ENCODE results near the gene C20orf144.
A peak's percentile ranks its signal among the peaks of the same experiment; 100 is the strongest.
"Not testable (repeated sequence)": the region's sequence is repeated elsewhere in the genome, so short reads cannot be mapped to it uniquely, and the experiment has no call there.

The C20orf144 gene

GRCh38 chr20:33693741-33694638 lies 31.9 kb downstream of the C20orf144 start:
- no peak for DNase-seq (ENCODE audit: low spot score)

GRCh38 chr20:33694639-33695012 lies 32.5 kb downstream of the C20orf144 start:
- DNase-seq (ENCODE audit: low spot score): no peak

- DNase-seq (ENCODE audit: low spot score): no peak
Observed at GRCh38 chr20:33696448-33696847, 34.3 kb downstream of the C20orf144 start.

DNA sequence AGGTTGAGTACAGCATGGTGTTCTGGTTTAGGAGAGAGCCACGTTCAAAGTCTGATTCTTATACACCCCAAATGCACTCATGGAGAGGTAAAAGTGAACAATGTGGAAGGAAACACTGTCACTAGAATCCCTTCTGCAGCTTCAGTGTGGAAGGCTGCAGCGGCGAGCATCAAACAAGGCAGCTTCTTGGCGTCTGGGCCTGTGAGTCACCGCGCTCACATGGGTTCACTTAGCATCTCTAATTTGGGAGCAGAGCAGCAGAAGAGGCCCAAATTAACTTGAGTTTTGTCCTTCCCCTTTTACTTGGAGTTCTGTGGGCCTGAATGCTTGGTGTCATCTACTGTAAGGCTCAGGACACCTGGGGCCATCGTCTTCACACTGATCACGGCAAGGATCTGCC lies 35.0 kb downstream of the C20orf144 start:
- DNase-seq (ENCODE audit: low spot score): peak; percentile 85

- DNase-seq (ENCODE audit: low spot score): not testable (repeated sequence)
Observed at GRCh38 chr20:33698966-33699365, 36.8 kb downstream of the C20orf144 start.

DNA sequence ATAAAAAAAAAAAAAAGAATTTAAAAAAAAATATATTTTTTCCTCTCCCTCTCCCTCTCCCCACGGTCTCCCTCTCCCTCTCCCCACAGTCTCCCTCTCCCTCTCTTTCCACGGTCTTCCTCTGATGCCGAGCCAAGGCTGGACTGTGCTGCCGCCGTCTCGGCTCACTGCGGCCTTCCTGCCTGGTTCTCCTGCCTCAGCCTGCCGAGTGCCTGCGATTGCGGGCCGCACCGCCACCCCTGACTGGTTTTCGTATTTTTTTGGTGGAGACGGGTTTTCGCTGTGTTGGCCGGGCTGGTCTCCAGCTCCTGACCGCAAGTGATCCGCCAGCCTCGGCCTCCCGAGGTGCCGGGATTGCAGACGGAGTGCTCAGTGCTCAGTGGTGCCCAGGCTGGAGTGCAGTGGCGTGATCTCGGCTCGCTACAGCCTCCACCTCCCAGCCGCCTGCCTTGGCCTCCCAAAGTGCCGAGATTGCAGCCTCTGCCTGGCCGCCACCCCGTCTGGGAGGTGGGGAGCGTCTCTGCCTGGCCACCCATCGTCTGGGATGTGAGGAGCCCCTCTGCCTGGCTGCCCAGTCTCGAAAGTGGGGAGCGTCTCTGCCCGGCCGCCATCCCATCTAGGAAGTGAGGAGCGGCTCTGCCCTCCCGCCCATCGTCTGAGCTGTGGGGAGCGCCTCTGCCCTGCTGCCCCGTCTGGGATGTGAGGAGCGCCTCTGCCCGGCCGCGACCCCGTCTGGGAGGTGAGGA lies 38.7 kb downstream of the C20orf144 start:
- DNase-seq (ENCODE audit: low spot score): not testable (repeated sequence)

GRCh38 chr20:33701629-33702450 lies 39.7 kb downstream of the C20orf144 start:
- no peak for DNase-seq (ENCODE audit: low spot score)

- DNase-seq (ENCODE audit: low spot score): no peak
Observed at GRCh38 chr20:33702861-33703260, 40.7 kb downstream of the C20orf144 start.

DNA sequence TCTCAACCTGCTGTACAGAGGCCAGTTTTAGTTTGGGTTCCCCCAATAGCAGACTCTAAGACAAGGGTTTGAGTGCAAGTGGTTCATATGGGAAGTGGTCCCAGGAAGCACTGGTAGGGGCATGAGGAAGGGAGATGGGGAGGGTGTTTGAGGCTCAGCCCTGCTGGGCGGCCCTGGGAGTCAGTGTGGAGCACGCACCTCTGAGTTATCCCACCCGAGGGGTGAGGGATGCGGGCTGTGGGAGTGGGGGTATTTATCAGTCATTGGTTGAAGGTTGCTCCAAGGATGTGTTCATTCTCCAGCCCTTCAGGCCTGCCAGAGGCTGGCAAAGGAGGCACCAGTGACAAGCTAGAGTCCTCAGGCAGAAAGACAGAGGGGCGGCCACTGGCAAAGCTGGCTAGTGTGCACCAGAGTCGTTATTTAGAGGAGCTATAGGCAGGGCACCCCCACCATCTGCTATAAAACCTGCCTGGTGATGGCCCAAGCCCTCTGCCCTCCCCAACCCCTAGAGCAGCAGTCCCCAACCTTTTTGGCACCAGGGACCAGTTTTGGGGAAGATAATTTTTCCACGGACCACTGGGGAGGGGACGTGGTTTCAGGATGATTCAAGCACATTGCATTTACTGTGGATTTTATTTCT lies 41.5 kb downstream of the C20orf144 start:
- no peak for DNase-seq (ENCODE audit: low spot score)

GRCh38 chr20:33704197-33704924 lies 42.2 kb downstream of the C20orf144 start:
- DNase-seq (ENCODE audit: low spot score): no peak

GRCh38 chr20:33707668-33708067 lies 45.5 kb downstream of the C20orf144 start:
- no peak for DNase-seq (ENCODE audit: low spot score)

DNA sequence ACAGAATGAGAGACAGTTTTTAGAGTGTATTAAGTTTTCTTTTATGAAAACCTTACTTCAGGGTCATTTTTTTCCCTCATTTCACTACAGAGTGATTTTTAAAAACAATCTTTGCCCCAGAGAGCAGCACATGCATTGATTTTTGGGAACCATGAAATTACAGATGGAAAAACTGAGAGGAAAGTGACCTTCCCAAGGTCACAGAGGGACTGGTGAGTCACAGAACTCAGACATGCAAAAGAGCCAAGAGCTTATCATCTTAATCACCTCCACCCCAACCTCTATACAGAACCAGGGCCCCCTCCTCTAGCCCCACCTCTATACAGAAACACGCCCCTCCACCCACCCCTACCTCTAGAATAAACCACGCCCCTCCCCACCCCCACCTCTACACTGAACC lies 47.3 kb downstream of the C20orf144 start:
- no peak for DNase-seq (ENCODE audit: low spot score)

GRCh38 chr20:33709905-33710541 lies 47.9 kb downstream of the C20orf144 start:
- DNase-seq (ENCODE audit: low spot score): no peak

GRCh38 chr20:33710681-33711445 lies 48.7 kb downstream of the C20orf144 start:
- DNase-seq (ENCODE audit: low spot score): no peak

GRCh38 chr20:33711446-33711738 lies 49.3 kb downstream of the C20orf144 start:
- DNase-seq (ENCODE audit: low spot score): no peak

All from AG20443 (cell line).